T-helper 2 cell treated with Interferon-gamma antibody and Interleukin-4, amounts not matched to agents 5 μg/mL and 100 μg/mL, for 36 hours (primary cell): Measurements from ENCODE around the gene SNRPA1.

Source experiments
- DNase-seq: peaks from one replicate; pipeline ENCODE4 v3.0.0; 2021; ENCODE audit warnings: low spot score
- H3K27ac Mint-ChIP-seq: one replicate; pipeline ENCODE4 v1.8.0; 2021; ENCODE audit warnings: mild to moderate bottlenecking, mixed read lengths
- H3K27me3 Mint-ChIP-seq: one replicate; pipeline ENCODE4 v1.8.0; 2021; ENCODE audit warnings: low read depth, mixed read lengths
- H3K36me3 Mint-ChIP-seq: one replicate; pipeline ENCODE4 v1.8.0; 2021; ENCODE audit warnings: low read depth, mixed read lengths
- H3K4me1 Mint-ChIP-seq: one replicate; pipeline ENCODE4 v1.8.0; 2021; ENCODE audit warnings: low read depth, mixed read lengths
- H3K4me3 Mint-ChIP-seq: one replicate; pipeline ENCODE4 v1.8.0; 2022; ENCODE audit warnings: mild to moderate bottlenecking, moderate library complexity, mixed read lengths
- H3K9me3 Mint-ChIP-seq: one replicate; pipeline ENCODE4 v1.8.0; 2021; ENCODE audit warnings: mixed read lengths

The SNRPA1 gene

GRCh38 chr15:101242160-101242998 lies 52.7 kb downstream of the SNRPA1 start:
- H3K4me3 Mint-ChIP-seq: peak overlapping the region; percentile 68
- peak overlapping the region; percentile 88 for H3K27ac Mint-ChIP-seq
- no peaks in the 10 kb centered on the region for H3K27me3 Mint-ChIP-seq
- peaks cover 83% of the 10 kb centered on the region for H3K4me1 Mint-ChIP-seq
- H3K36me3 Mint-ChIP-seq: peaks cover 41% of the 10 kb centered on the region
- H3K9me3 Mint-ChIP-seq: no peaks in the 10 kb centered on the region
- peak; percentile 65 for DNase-seq

- peaks cover 69% of the 10 kb centered on the region for H3K4me1 Mint-ChIP-seq
- no peak for DNase-seq
- H3K4me3 Mint-ChIP-seq: peak overlapping the region; percentile 82
- H3K27ac Mint-ChIP-seq: peak overlapping the region; percentile 63
- no peaks in the 10 kb centered on the region for H3K9me3 Mint-ChIP-seq
- peaks cover 47% of the 10 kb centered on the region for H3K36me3 Mint-ChIP-seq
- no peaks in the 10 kb centered on the region for H3K27me3 Mint-ChIP-seq
Measured at GRCh38 chr15:101240358-101240757, 54.7 kb downstream of the SNRPA1 start.

- peaks cover 69% of the 10 kb centered on the region for H3K4me1 Mint-ChIP-seq
- peak overlapping the region; percentile 82 for H3K4me3 Mint-ChIP-seq
Measured at GRCh38 chr15:101239724-101240136, 55.3 kb downstream of the SNRPA1 start.

DNA sequence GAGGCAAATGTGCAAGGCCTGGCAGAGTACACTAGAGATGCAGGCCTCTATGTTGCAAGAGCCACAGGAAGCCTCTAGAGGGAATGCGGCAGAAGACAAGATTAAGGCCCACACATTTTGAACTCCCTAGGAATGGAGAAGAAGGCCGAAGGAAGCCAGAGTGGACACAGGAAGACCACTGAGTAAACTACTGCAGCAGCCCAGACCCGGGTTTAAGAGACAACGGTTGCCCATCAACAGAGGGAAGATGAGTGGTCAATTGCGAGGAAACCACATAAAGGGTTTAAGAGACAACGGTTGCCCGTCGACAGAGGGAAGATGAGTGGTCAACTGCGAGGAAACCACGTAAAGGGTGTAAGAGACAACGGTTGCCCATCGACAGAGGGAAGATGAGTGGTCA lies 57.8 kb downstream of the SNRPA1 start:
- H3K36me3 Mint-ChIP-seq: peaks cover 55% of the 10 kb centered on the region
- DNase-seq: no peak
- no peak overlapping the region for H3K4me3 Mint-ChIP-seq
- no peaks in the 10 kb centered on the region for H3K27me3 Mint-ChIP-seq
- H3K9me3 Mint-ChIP-seq: no peaks in the 10 kb centered on the region
- no peak overlapping the region for H3K27ac Mint-ChIP-seq
- peaks cover 59% of the 10 kb centered on the region for H3K4me1 Mint-ChIP-seq

More at GRCh38 chr15:101239724-101240136, 55.3 kb downstream of the SNRPA1 start:
- Mint-ChIP-seq H3K36me3 (peaks cover 48% of the 10 kb centered on the region), H3K27ac (peak overlapping the region; percentile 95), H3K9me3 (no peaks in the 10 kb centered on the region), H3K27me3 (no peaks in the 10 kb centered on the region)
- DNase-seq: no peak

GRCh38 chr15:101233651-101234280 lies 61.3 kb downstream of the SNRPA1 start:
- no peak overlapping the region for H3K4me3 Mint-ChIP-seq
- peaks cover 8% of the 10 kb centered on the region for H3K9me3 Mint-ChIP-seq
- peaks cover 76% of the 10 kb centered on the region for H3K36me3 Mint-ChIP-seq
- H3K27ac Mint-ChIP-seq: no peak overlapping the region
- peaks cover 43% of the 10 kb centered on the region for H3K4me1 Mint-ChIP-seq
- H3K27me3 Mint-ChIP-seq: no peaks in the 10 kb centered on the region
- DNase-seq: no peak

DNA sequence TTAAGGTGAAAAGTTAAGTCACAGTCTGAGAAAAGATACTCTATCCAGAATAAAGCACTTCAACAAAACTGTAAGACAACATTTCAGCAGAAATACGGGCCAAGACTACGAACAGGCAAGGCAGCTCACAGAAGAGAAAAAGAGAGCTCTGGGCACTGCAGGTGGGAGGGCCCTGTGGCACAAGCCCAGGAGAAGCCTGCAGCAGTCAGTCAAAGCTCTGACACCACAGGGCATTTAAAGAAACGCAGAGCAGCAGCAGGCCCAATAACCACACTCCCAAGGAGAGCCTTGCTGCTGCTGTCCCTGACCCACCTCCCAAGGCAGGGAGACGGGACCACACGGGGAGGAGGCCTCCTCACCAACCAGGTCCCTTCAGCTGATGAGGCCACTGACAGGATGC lies 62.4 kb downstream of the SNRPA1 start:
- no peak overlapping the region for H3K4me3 Mint-ChIP-seq
- no peak for DNase-seq
- peak overlapping the region; percentile 62 for H3K27ac Mint-ChIP-seq
- peaks cover 17% of the 10 kb centered on the region for H3K9me3 Mint-ChIP-seq
- H3K27me3 Mint-ChIP-seq: no peaks in the 10 kb centered on the region
- peaks cover 79% of the 10 kb centered on the region for H3K36me3 Mint-ChIP-seq
- peaks cover 44% of the 10 kb centered on the region for H3K4me1 Mint-ChIP-seq
